GM13976 (cell line): ENCODE results near the gene NUP62.

Experiments used
- DNase-seq: peaks from one replicate; pipeline ENCODE4 v3.0.0; 2012; ENCODE audit warnings: low spot score
- in situ Hi-C: fragments of 300-500 bp; cut with MboI; formaldehyde crosslinking; loops from one replicate; pipeline ENCODE4 v1.12.0; 2022; ENCODE audit warnings: low sequenced_read_pairs, mixed read lengths, inconsistent platforms; ENCODE audit not compliant: unreplicated experiment
- TF ChIP-seq, protein P1 (sequence below): IDR thresholded peaks from 2 replicates; pipeline ENCODE4 v1.5.1; 2012; ENCODE audit warnings: borderline replicate concordance, mild to moderate bottlenecking; ENCODE audit not compliant: insufficient read depth; ENCODE audit errors: extremely low read depth, missing control alignments, control extremely low read depth

The NUP62 gene

DNA sequence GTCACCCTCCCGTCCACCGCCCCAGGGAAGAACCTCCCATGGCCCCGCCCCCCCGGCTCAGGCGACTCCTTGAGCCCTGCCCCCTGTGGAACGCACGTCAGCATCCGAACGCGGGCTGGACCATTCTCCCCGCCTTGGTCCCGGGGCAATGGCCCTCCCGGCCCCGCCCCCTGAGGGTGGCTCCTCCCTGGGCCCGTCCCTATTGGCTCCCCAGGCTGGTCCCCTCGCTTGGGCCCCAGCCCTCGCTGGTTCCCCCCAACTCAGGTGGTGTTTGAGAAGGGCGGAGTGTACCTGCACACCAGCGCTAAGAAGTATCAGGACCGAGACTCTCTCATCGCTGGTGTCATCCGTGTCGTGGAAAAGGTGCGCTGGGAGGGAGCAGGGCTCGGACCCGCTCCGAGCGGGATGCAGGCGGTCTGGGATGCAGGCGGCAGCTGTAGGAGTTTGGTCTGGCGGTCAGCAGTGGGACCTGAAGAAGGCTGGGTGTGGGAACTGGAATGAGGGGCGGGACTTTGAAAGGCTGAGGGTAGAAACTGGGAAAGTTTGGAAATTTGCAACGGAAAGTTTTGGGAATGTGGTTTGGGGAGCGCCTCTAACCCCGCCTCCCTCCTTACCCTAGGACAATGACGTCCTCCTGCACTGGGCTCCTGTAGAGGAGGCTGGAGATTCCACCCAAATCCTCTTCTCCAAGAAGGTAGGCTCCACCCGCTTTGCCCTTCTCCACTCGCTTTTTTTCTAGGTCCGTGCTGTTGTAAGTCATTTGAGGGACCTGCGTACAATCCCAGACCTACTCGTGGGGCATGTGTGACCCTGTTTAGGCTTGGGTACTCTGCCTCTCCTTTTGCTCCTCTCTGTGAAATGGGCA lies 51.2 kb downstream of the NUP62 start:
- in situ Hi-C loops, result no loop called here
- TF ChIP-seq, protein P1, sequence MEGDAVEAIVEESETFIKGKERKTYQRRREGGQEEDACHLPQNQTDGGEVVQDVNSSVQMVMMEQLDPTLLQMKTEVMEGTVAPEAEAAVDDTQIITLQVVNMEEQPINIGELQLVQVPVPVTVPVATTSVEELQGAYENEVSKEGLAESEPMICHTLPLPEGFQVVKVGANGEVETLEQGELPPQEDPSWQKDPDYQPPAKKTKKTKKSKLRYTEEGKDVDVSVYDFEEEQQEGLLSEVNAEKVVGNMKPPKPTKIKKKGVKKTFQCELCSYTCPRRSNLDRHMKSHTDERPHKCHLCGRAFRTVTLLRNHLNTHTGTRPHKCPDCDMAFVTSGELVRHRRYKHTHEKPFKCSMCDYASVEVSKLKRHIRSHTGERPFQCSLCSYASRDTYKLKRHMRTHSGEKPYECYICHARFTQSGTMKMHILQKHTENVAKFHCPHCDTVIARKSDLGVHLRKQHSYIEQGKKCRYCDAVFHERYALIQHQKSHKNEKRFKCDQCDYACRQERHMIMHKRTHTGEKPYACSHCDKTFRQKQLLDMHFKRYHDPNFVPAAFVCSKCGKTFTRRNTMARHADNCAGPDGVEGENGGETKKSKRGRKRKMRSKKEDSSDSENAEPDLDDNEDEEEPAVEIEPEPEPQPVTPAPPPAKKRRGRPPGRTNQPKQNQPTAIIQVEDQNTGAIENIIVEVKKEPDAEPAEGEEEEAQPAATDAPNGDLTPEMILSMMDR, result no peak
- peak; percentile 98 for DNase-seq

DNA sequence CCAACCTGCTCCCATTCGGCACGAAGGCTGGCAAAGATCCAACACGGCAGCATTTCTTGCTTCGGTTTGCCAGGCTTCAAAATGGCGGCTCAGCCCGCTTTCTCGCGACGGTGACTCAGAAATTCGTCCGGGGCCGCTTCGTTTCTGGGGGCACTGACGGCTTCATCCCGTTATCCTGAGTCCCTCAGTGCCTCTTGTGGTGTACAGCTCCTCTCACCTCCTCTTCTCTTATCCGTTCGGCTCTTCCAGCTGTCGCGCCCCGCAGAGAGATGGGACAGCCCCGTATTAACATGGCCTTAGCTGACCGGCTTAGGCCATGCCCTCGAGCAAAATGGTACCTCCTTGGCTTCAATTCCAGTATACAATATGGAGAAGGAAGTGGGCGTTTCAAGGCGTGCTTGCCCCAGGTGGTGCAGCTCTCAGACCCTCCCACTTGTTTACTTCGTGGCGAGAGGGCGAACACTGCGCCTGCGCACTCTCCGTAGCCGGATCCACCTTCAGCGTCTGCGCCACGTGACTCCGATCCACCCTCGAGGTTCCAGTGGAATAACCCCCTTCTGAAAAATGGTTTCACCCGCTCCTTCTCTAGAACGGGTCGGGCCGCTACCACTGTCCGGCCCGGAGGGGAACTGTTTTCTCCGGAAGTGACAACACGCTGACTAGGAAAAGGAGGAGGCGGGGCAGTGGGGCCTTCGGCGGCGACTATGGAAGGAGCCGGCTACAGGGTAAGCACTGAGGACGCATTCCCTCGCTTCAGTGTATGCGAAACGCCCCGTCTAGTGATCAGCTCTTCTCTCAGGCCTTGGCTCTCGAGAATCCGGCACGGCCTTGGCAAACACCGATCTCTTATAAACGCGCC lies 52.1 kb downstream of the NUP62 start, which contains the start of the genes AKT1S1 and TBC1D17:
Gene AKT1S1, minus strand, starts transcription at position 336 of the 859 bp plus-strand sequence. CDS start 4,060 bp downstream, outside the sequence.
Gene TBC1D17, plus strand, starts transcription at position 683 of the 859 bp plus-strand sequence. Its CDS starts 22 bp downstream, at position 705.
- in situ Hi-C loops, result no loop called here

GRCh38 chr19:49876422-49877019 lies 52.8 kb downstream of the NUP62 start:
- in situ Hi-C loops, result no loop called here
- DNase-seq, result peak; percentile 89
- TF ChIP-seq, protein P1, result no peak

More for the DNA sequence above, 52.1 kb downstream of the NUP62 start, which contains the start of the genes AKT1S1 and TBC1D17:
- TF ChIP-seq, protein P1, result no peak
- DNase-seq, result peak; percentile 94

- DNase-seq, result peak; percentile 63
- TF ChIP-seq, protein P1, result no peak
- in situ Hi-C loops, result no loop called here
Measured at GRCh38 chr19:49875857-49876421, 53.4 kb downstream of the NUP62 start.

DNA sequence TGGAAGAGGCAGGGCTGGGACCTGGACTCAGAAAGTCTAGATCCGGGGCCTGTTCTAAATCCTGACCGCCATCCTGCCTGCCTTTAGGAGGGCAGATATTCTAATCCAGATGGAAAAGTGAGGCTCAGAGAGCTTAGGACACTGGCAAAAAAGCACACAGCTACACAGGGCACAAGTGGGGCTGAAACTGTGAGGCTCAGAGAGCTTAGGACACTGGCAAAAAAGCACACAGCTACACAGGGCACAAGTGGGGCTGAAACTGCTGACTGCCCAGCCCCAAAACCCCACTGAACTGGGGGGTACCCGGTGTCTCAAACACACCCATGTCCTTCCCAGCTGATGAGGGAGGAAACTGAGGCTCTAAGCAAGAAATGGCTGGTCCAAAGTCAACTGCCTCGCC lies 54.1 kb downstream of the NUP62 start:
- in situ Hi-C loops, result no loop called here
- DNase-seq, result no peak
- TF ChIP-seq, protein P1, result no peak
